ENCODE results near the gene PRRT4.

PRRT4 gene

DNA sequence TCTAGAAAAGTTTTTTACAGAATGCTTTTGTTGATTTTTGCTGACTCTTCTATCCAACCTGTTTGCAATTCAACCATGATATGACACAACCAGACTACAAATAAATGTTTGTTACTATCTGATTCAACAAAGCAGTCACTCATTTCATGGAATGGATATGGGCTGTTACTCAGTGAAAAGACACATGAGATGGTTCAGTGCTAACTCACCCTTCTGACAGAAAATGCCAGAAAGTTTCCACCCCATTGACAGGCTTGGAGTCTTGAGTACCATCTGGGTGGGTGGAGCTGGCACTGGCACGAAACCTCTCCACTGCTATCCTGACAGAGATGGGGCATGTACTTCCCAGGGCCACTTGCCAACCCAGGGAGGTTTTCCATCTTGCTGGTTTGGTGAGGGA is 57.3 kb downstream of the PRRT4 start:
- 95% methylated on average over 1 of the region's 1 CpG for WGBS
- no peak for DNase-seq
- H4K91ac ChIP-seq (ENCODE audit: low read length) = no peak overlapping the region
- H2BK120ac ChIP-seq (ENCODE audit: low read depth, low read length) = no peak overlapping the region
- H3K79me1 ChIP-seq (replicated peaks; ENCODE audit: low read length, poor library complexity, severe bottlenecking) = no peaks in the 10 kb centered on the region
- H3K4me2 ChIP-seq (ENCODE audit: low read length, poor library complexity, severe bottlenecking) = no peak overlapping the region
- H3K18ac ChIP-seq (ENCODE audit: low read depth in 1 of 2, low read length in 2 of 2) = no peak overlapping the region
- peaks cover 34 to 60% of the 10 kb centered on the region in 2 experiments for H3K36me3 ChIP-seq (ENCODE audit: control insufficient read depth in 1 of 2, insufficient read depth in 2 of 2, low read depth in 1 of 2, low read length in 2 of 2)
- H2BK15ac ChIP-seq (ENCODE audit: low read depth, poor library complexity, severe bottlenecking) = no peak overlapping the region
- no peak overlapping the region for H3K23ac ChIP-seq (ENCODE audit: low read length in 2 of 2)
- no peaks in the 10 kb centered on the region for H3K27me3 ChIP-seq (ENCODE audit: control insufficient read depth in 1 of 2, insufficient read depth in 1 of 2, low read length in 2 of 2)
- no peak overlapping the region for H2BK5ac ChIP-seq (ENCODE audit: low read depth, low read length, poor library complexity, severe bottlenecking)
- no peak overlapping the region for H4K8ac ChIP-seq (ENCODE audit: low read length)
- H3K4me1 ChIP-seq (ENCODE audit: control insufficient read depth, insufficient read depth, low read depth, low read length) = no peaks in the 10 kb centered on the region
- no peak overlapping the region for H3K9ac ChIP-seq (ENCODE audit: low read length)
- no peaks in the 10 kb centered on the region for H3K9me3 ChIP-seq (ENCODE audit: control insufficient read depth, low read length)
- no peak overlapping the region for H2AFZ ChIP-seq (ENCODE audit: low read depth, low read length)
- no peak overlapping the region for H3K4ac ChIP-seq (ENCODE audit: low read depth in 1 of 2, low read length in 2 of 2)
- H2AK5ac ChIP-seq (ENCODE audit: low read length, severe bottlenecking) = no peak overlapping the region
- H3K27ac ChIP-seq (ENCODE audit: low read length, poor library complexity, severe bottlenecking) = no peak overlapping the region
- no peak overlapping the region for H3K14ac ChIP-seq (ENCODE audit: low read length in 2 of 2)
- H2BK12ac ChIP-seq (ENCODE audit: low read length in 2 of 2) = no peak overlapping the region
- no peak overlapping the region for H3K4me3 ChIP-seq (ENCODE audit: insufficient read depth in 1 of 2, low read depth in 1 of 2, low read length in 2 of 2)

DNA sequence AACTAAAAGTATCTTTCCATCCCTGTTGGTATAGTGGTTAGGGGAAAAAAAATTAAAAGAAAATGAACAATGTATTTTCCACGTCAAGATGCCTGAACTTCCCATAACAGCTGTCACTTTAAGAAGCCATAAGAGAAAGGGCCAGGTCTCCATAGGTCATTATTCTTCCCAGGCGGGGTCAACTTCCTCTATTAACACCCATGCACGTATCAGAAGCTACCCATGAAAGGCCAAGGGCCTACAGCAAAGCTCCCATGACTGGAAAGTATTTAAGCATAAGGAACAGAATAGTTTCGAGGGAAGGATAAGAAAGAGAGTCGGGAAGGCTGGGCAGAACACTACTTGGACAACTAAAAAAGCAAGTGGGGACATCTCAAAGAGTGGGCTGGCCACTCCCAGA is 57.8 kb downstream of the PRRT4 start:
- Histone ChIP-seq H4K91ac (ENCODE audit: low read length) (no peak overlapping the region), H3K27me3 (ENCODE audit: control insufficient read depth in 1 of 2, insufficient read depth in 1 of 2, low read length in 2 of 2) (no peaks in the 10 kb centered on the region), H3K36me3 (ENCODE audit: control insufficient read depth in 1 of 2, insufficient read depth in 2 of 2, low read depth in 1 of 2, low read length in 2 of 2) (peaks cover 34 to 56% of the 10 kb centered on the region in 2 experiments), H4K8ac (ENCODE audit: low read length) (no peak overlapping the region), H3K14ac (ENCODE audit: low read length in 2 of 2) (no peak overlapping the region), H3K27ac (ENCODE audit: low read length, poor library complexity, severe bottlenecking) (no peak overlapping the region), H3K9ac (ENCODE audit: low read length) (no peak overlapping the region), H3K79me1 (replicated peaks; ENCODE audit: low read length, poor library complexity, severe bottlenecking) (no peaks in the 10 kb centered on the region), H3K18ac (ENCODE audit: low read depth in 1 of 2, low read length in 2 of 2) (no peak overlapping the region), H2BK15ac (ENCODE audit: low read depth, poor library complexity, severe bottlenecking) (no peak overlapping the region), H2AK5ac (ENCODE audit: low read length, severe bottlenecking) (no peak overlapping the region), H2BK12ac (ENCODE audit: low read length in 2 of 2) (no peak overlapping the region), H3K4me3 (ENCODE audit: insufficient read depth in 1 of 2, low read depth in 1 of 2, low read length in 2 of 2) (no peak overlapping the region), H2BK5ac (ENCODE audit: low read depth, low read length, poor library complexity, severe bottlenecking) (no peak overlapping the region), H3K23ac (ENCODE audit: low read length in 2 of 2) (no peak overlapping the region), H3K4me1 (ENCODE audit: control insufficient read depth, insufficient read depth, low read depth, low read length) (no peaks in the 10 kb centered on the region), H3K4ac (ENCODE audit: low read depth in 1 of 2, low read length in 2 of 2) (no peak overlapping the region), H2BK120ac (ENCODE audit: low read depth, low read length) (no peak overlapping the region), H2AFZ (ENCODE audit: low read depth, low read length) (no peak overlapping the region), H3K9me3 (ENCODE audit: control insufficient read depth, low read length) (no peaks in the 10 kb centered on the region), H3K4me2 (ENCODE audit: low read length, poor library complexity, severe bottlenecking) (no peak overlapping the region)
- WGBS = 90% methylated on average over 5 of the region's 5 CpGs
- no peak for DNase-seq

DNA sequence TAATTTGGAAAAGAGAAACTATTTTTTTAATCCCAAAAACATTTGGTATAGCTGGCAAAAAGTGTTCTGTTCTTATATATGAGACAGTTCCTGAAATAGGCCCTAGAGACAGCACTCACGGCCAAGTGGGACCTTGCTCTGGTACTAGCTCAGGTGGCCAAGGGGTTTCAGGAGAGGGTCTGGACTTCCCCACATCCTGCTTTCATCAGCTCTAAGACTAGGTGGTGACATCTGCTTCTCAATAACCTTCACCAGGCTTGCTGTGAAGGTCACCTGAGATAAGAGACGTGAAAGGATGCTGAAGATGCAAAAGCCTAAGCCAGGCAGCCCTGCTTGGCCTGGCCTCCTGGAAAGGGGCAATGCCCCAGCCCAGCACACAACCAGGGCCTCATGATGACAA is 58.4 kb downstream of the PRRT4 start:
- no peak overlapping the region for H4K91ac ChIP-seq (ENCODE audit: low read length)
- no peak overlapping the region for H3K4ac ChIP-seq (ENCODE audit: low read depth in 1 of 2, low read length in 2 of 2)
- H2BK5ac ChIP-seq (ENCODE audit: low read depth, low read length, poor library complexity, severe bottlenecking) = no peak overlapping the region
- H2AFZ ChIP-seq (ENCODE audit: low read depth, low read length) = no peak overlapping the region
- H3K79me1 ChIP-seq (replicated peaks; ENCODE audit: low read length, poor library complexity, severe bottlenecking) = no peaks in the 10 kb centered on the region
- H3K9ac ChIP-seq (ENCODE audit: low read length) = no peak overlapping the region
- no peak overlapping the region for H2AK5ac ChIP-seq (ENCODE audit: low read length, severe bottlenecking)
- H2BK12ac ChIP-seq (ENCODE audit: low read length in 2 of 2) = no peak overlapping the region
- peaks cover 34 to 52% of the 10 kb centered on the region in 2 experiments for H3K36me3 ChIP-seq (ENCODE audit: control insufficient read depth in 1 of 2, insufficient read depth in 2 of 2, low read depth in 1 of 2, low read length in 2 of 2)
- H3K4me2 ChIP-seq (ENCODE audit: low read length, poor library complexity, severe bottlenecking) = no peak overlapping the region
- no peak for DNase-seq
- no peaks in the 10 kb centered on the region for H3K27me3 ChIP-seq (ENCODE audit: control insufficient read depth in 1 of 2, insufficient read depth in 1 of 2, low read length in 2 of 2)
- 95% methylated on average over 2 of the region's 2 CpGs for WGBS
- H3K23ac ChIP-seq (ENCODE audit: low read length in 2 of 2) = no peak overlapping the region
- no peak overlapping the region for H2BK120ac ChIP-seq (ENCODE audit: low read depth, low read length)
- H3K9me3 ChIP-seq (ENCODE audit: control insufficient read depth, low read length) = no peaks in the 10 kb centered on the region
- H2BK15ac ChIP-seq (ENCODE audit: low read depth, poor library complexity, severe bottlenecking) = no peak overlapping the region
- H3K18ac ChIP-seq (ENCODE audit: low read depth in 1 of 2, low read length in 2 of 2) = no peak overlapping the region
- H3K27ac ChIP-seq (ENCODE audit: low read length, poor library complexity, severe bottlenecking) = no peak overlapping the region
- H3K4me3 ChIP-seq (ENCODE audit: insufficient read depth in 1 of 2, low read depth in 1 of 2, low read length in 2 of 2) = no peak overlapping the region
- H3K4me1 ChIP-seq (ENCODE audit: control insufficient read depth, insufficient read depth, low read depth, low read length) = no peaks in the 10 kb centered on the region
- H4K8ac ChIP-seq (ENCODE audit: low read length) = no peak overlapping the region
- no peak overlapping the region for H3K14ac ChIP-seq (ENCODE audit: low read length in 2 of 2)

DNA sequence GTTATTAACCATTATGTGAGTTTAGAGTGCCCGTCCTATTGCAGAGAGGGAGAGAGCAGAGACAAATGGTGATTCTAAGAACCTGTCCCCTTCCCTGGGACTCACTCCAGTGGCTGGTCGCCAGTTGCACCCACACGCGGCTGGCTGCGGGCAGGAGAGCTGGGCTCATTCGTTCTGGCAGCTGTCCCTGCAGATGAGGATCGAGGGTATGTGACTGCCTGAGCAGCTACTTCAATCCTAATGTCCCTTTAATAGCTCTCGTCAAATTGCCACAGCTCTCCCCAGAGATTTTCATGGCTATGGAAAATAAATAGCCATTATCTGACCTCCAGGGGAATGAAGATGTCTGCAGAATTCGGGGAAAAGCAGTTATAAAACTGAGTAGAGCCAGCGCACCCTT is 59.4 kb downstream of the PRRT4 start:
- H2BK12ac ChIP-seq (ENCODE audit: low read length in 2 of 2) = no peak overlapping the region
- H2BK15ac ChIP-seq (ENCODE audit: low read depth, poor library complexity, severe bottlenecking) = no peak overlapping the region
- H3K18ac ChIP-seq (ENCODE audit: low read depth in 1 of 2, low read length in 2 of 2) = no peak overlapping the region
- no peaks in the 10 kb centered on the region for H3K4me1 ChIP-seq (ENCODE audit: control insufficient read depth, insufficient read depth, low read depth, low read length)
- H2BK5ac ChIP-seq (ENCODE audit: low read depth, low read length, poor library complexity, severe bottlenecking) = no peak overlapping the region
- no peak overlapping the region for H4K91ac ChIP-seq (ENCODE audit: low read length)
- no peak for DNase-seq
- no peak overlapping the region for H3K27ac ChIP-seq (ENCODE audit: low read length, poor library complexity, severe bottlenecking)
- no peak overlapping the region for H3K4ac ChIP-seq (ENCODE audit: low read depth in 1 of 2, low read length in 2 of 2)
- no peaks in the 10 kb centered on the region for H3K27me3 ChIP-seq (ENCODE audit: control insufficient read depth in 1 of 2, insufficient read depth in 1 of 2, low read length in 2 of 2)
- no peak overlapping the region for H3K4me2 ChIP-seq (ENCODE audit: low read length, poor library complexity, severe bottlenecking)
- H2BK120ac ChIP-seq (ENCODE audit: low read depth, low read length) = no peak overlapping the region
- H3K14ac ChIP-seq (ENCODE audit: low read length in 2 of 2) = no peak overlapping the region
- no peak overlapping the region for H2AFZ ChIP-seq (ENCODE audit: low read depth, low read length)
- 91% methylated on average over 9 of the region's 10 CpGs for WGBS
- H3K9ac ChIP-seq (ENCODE audit: low read length) = no peak overlapping the region
- no peaks in the 10 kb centered on the region for H3K79me1 ChIP-seq (replicated peaks; ENCODE audit: low read length, poor library complexity, severe bottlenecking)
- H3K9me3 ChIP-seq (ENCODE audit: control insufficient read depth, low read length) = no peaks in the 10 kb centered on the region
- peaks cover 34 to 42% of the 10 kb centered on the region in 2 experiments for H3K36me3 ChIP-seq (ENCODE audit: control insufficient read depth in 1 of 2, insufficient read depth in 2 of 2, low read depth in 1 of 2, low read length in 2 of 2)
- H4K8ac ChIP-seq (ENCODE audit: low read length) = no peak overlapping the region
- no peak overlapping the region for H3K23ac ChIP-seq (ENCODE audit: low read length in 2 of 2)
- H2AK5ac ChIP-seq (ENCODE audit: low read length, severe bottlenecking) = no peak overlapping the region
- H3K4me3 ChIP-seq (ENCODE audit: insufficient read depth in 1 of 2, low read depth in 1 of 2, low read length in 2 of 2) = no peak overlapping the region

Measured in mesenchymal stem cell (in vitro differentiated cells and primary cell).